ENCODE data around the gene FIBCD1. TPM values are rescaled to one million over a fixed set of nuclear protein-coding genes. Genes with fewer than 3 reads are reported as not detected.

Gene FIBCD1
- total and polyA plus RNA-seq, 9 of the 15 experiments (the other 6 are each of a cell fraction or from before 2014, with no cell fraction given), result 0.53 to 1.2 (median 0.95) TPM; not detected in 4

DNA sequence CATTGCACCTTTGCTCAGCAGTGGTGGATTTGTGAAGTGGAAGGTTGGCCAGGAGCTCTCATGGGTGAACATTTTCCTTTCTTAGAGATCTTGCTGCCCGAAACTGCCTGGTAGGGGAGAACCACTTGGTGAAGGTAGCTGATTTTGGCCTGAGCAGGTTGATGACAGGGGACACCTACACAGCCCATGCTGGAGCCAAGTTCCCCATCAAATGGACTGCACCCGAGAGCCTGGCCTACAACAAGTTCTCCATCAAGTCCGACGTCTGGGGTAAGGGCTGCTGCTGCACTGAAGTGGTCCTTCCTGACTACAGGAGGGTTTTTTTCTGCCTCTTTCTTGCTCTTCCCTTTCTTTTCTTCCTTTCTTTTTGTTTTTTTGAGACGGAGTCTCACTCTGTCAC is 64.3 kb downstream of the FIBCD1 start:
- no peak overlapping the region for H3K4me2 ChIP-seq (ENCODE audit: insufficient read depth, low read length)
- H3K9me1 ChIP-seq (ENCODE audit: control insufficient read depth, insufficient read depth, low read length), result peaks cover 3% of the 10 kb centered on the region
- BruUV-seq (replicated peaks), result no TSS peak
- intact Hi-C loops (cut with micrococcal nuclease) (no loop called here), in situ Hi-C loops (cut with MboI) (loop anchor here (5.0 kb wide), 1 partner anchor 123 kb away; no protein-coding TSS in a partner anchor)
- POLR2A ChIA-PET, result interaction anchor here (0.9 to 15.4 kb wide), 4 partner anchors 12 to 60 kb away, joined by 3 to 220 read pairs (median 4); no protein-coding TSS in a partner anchor
- FAIRE-seq (no peak), DNase-seq (ENCODE audit: extremely low read depth in 1 of 4, low spot score in 3 of 4) (peak in 2 of 4 experiments; percentile 61 to 62), ATAC-seq (0 out of 3 replicates have a peak, but pooled peaks have one; percentile 2)
- peaks cover 73% of the 10 kb centered on the region for H3K36me3 ChIP-seq (ENCODE audit: control insufficient read depth, insufficient read depth, low read length)
- CTCF ChIA-PET (ENCODE audit: low intra/inter-chr PET ratio), result interaction anchor here (0.5 to 13.1 kb wide), 2 partner anchors 68 to 172 kb away, joined by 3 to 201 read pairs; no protein-coding TSS in a partner anchor
- H3K4me1 ChIP-seq (replicated peaks in 1 of 2; ENCODE audit: control insufficient read depth in 2 of 2, insufficient read depth in 2 of 2, low read length in 2 of 2), result no peaks in the 10 kb centered on the region
- 85% methylated on average over 5 of the region's 5 CpGs for WGBS (ENCODE audit: insufficient coverage, low coverage, missing lambda C conversion rate)
- H3K4me3 ChIP-seq, result no peak overlapping the region
- no peaks in the 10 kb centered on the region for H3K9me3 ChIP-seq (replicated peaks; ENCODE audit: control insufficient read depth, insufficient read depth, low read depth, low read length)
- no peak for TF ChIP-seq ZNF436 (CRISPR knock-in tag; IDR thresholded peaks at IDR 0.05)
- no peak for TF ChIP-seq ARID1B (IDR thresholded peaks at IDR 0.05)
- TF ChIP-seq, protein P1, sequence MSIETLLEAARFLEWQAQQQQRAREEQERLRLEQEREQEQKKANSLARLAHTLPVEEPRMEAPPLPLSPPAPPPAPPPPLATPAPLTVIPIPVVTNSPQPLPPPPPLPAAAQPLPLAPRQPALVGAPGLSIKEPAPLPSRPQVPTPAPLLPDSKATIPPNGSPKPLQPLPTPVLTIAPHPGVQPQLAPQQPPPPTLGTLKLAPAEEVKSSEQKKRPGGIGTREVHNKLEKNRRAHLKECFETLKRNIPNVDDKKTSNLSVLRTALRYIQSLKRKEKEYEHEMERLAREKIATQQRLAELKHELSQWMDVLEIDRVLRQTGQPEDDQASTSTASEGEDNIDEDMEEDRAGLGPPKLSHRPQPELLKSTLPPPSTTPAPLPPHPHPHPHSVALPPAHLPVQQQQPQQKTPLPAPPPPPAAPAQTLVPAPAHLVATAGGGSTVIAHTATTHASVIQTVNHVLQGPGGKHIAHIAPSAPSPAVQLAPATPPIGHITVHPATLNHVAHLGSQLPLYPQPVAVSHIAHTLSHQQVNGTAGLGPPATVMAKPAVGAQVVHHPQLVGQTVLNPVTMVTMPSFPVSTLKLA (conservative IDR thresholded peaks at IDR 0.05), result no peak
- TF ChIP-seq RFX7 (CRISPR knock-in tag; IDR thresholded peaks at IDR 0.05), result no peak
- TF ChIP-seq POLR2B (IDR thresholded peaks at IDR 0.05; ENCODE audit: low read depth, partially characterized antibody), result no peak
- H3K9ac ChIP-seq (ENCODE audit: insufficient read depth in 1 of 2, low read depth in 2 of 2, low read length in 2 of 2), result no peak overlapping the region
- no peak overlapping the region for H2AFZ ChIP-seq (ENCODE audit: low read depth, low read length)
- no peak overlapping the region for H3K27ac ChIP-seq (ENCODE audit: extremely low read depth, low read depth, low read length)
- peaks cover 35% of the 10 kb centered on the region for H4K20me1 ChIP-seq (replicated peaks; ENCODE audit: control insufficient read depth, insufficient read depth, low read length)
- H3K79me2 ChIP-seq (ENCODE audit: control insufficient read depth, insufficient read depth, low read length), result no peaks in the 10 kb centered on the region
- H3K27me3 ChIP-seq (ENCODE audit: control insufficient read depth in 2 of 2, insufficient read depth in 2 of 2, low read length in 2 of 2), result no peaks in the 10 kb centered on the region

All from K562 (cell line).